Kidney (tissue), 14 donors: Measurements from ENCODE around the gene BMP7. TPM values are rescaled to one million over a fixed set of nuclear protein-coding genes. Genes with fewer than 3 reads are reported as not detected.
A peak's percentile ranks its signal among the peaks of the same experiment; 100 is the strongest.

ENCODE experiments used
- DNase-seq, 5 donors: peaks; one replicate each; pipeline ENCODE4 v3.0.0-alpha.2; 2013 to 2020
- FAIRE-seq: peaks from 2 replicates; lab custom pipeline; 2012; peaks lifted over from hg19 to GRCh38; lab: Jason Lieb, UNC
- H3K27ac ChIP-seq, 2 donors: one replicate each; pipeline ENCODE4 v1.7.0; 2013; ENCODE audit warnings: low read depth in 2 of 2, low read length in 2 of 2, inconsistent platforms in 1 of 2
- H3K27me3 ChIP-seq: one replicate; pipeline ENCODE4 v1.7.1; 2013; ENCODE audit warnings: low read length, inconsistent platforms; ENCODE audit not compliant: control insufficient read depth, insufficient read depth
- H3K36me3 ChIP-seq, 3 donors: one replicate each; pipeline versions ENCODE4 v1.7.0 to v1.7.1; 2013; ENCODE audit warnings: low read length in 3 of 3, control low read depth in 1 of 3, inconsistent platforms in 1 of 3; ENCODE audit not compliant: insufficient read depth in 3 of 3, control insufficient read depth in 2 of 3
- H3K4me1 ChIP-seq, 3 donors: one replicate each; pipeline versions ENCODE4 v1.7.0 to v1.7.1; 2013; ENCODE audit warnings: low read length in 3 of 3, inconsistent platforms in 1 of 3, low read depth in 1 of 3; ENCODE audit not compliant: control insufficient read depth in 2 of 3, insufficient read depth in 2 of 3
- H3K4me3 ChIP-seq, 3 donors: one replicate each; pipeline versions ENCODE4 v1.7.0 to v1.8.1; 2013; ENCODE audit warnings: low read length in 3 of 3, control low read depth in 1 of 3, inconsistent platforms in 1 of 3
- H3K9ac ChIP-seq, 3 donors: one replicate each; pipeline versions ENCODE4 v1.7.0 to v1.7.1; 2013; ENCODE audit warnings: low read length in 3 of 3, control low read depth in 1 of 3, inconsistent platforms in 1 of 3
- H3K9me3 ChIP-seq, 3 donors: one replicate each; pipeline versions ENCODE4 v1.7.0 to v1.7.1; 2013; ENCODE audit warnings: low read length in 3 of 3, control low read depth in 1 of 3, inconsistent platforms in 1 of 3; ENCODE audit not compliant: control insufficient read depth in 2 of 3, insufficient read depth in 1 of 3
- CTCF ChIP-seq: IDR thresholded peaks from 3 replicates; pipeline ENCODE4 v1.5.1; 2012; ENCODE audit warnings: mild to moderate bottlenecking, moderate library complexity, borderline replicate concordance; ENCODE audit not compliant: insufficient read depth; ENCODE audit errors: extremely low read depth
- intact Hi-C: fragments of 100-400 bp; cut with DNase I; formaldehyde crosslinking; loops from one replicate; pipeline ENCODE4 v1.11.1; 2022
- polyA plus RNA-seq: library from polyadenylated mRNA; stranded (reverse); fragments of 350-450 nt; fragmentation: Illumina TruSeq; extraction: RNeasy Lipid Tissue Mini Kit (QIAGEN cat#74804); gene quantifications from one replicate; pipeline ENCODE4 v1.2.3, GENCODE V29; 2014; ENCODE audit warnings: low read depth, low replicate concordance; ENCODE audit not compliant: insufficient read depth
- total RNA-seq: library from RNA; stranded (reverse); fragmentation: NEBNext Ultra II Directional; extraction: Animal tissue kit (Norgen Biotek cat#: 25700); gene quantifications from one replicate; pipeline ENCODE4 v1.2.1, GENCODE V29; 2021
- donor health status: control.
- donor health status: control.
- donor health status: control.
- donor health status: control.
- donor health status: control.
- donor health status: DM: yes; HTN: yes; CAD: no.
- donor health status: Normal renal cell carcinoma (clear cell type).

BMP7 gene
- total and polyA plus RNA-seq, 2 donors from 2014 or later = 1.6 to 11.3 TPM

DNA sequence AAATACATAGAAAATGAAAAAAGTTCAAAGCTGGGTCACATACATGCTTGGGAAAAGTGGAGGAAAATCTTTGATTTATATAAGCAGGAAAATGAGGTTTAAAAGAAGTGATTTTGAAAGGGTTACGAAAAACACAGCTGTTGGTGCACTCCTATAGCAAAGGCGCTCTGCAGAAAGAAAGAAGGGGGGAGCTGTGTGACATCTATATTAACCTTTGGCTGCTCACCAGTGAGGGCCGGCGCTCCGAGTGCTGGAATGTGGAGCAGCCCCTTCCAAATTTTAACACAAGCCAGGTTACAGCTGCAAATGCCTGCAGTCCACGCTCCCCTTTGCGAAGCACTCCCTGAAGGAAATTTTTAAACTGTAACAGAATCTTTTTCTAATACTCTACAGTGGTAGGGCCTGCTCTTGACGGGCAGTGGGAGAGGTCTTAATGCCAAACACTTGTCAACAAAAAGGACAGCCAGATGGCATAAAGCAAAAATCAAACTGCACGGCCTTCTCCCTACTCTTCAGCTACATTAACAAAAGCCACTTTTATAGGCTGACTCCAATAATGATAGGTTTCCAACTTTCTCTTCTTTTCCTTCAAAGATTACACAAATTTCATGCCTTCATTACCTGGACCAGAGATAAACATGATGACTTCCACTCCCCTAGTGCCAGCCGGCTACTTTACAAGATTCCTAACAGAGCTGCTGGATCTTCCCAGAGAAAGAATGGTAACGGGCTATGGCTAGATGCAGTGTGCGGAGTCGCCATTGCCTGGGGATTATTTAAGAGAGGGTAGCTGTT lies 4.8 kb downstream of the BMP7 start:
- Histone ChIP-seq H3K9ac (no peak overlapping the region), H3K9me3 (no peaks in the 10 kb centered on the region), H3K4me3 (no peak overlapping the region), H3K27me3 (no peaks in the 10 kb centered on the region), H3K4me1 (peaks cover 0 to 3% (median 0%) of the 10 kb centered on the region in 3 donors), H3K36me3 (no peaks in the 10 kb centered on the region), H3K27ac (no peak overlapping the region)
- intact Hi-C loops = no loop called here
- no peak for TF ChIP-seq CTCF
- peak in 3 of 5 donors; percentile 49 to 81 (median 59) for DNase-seq
- FAIRE-seq = no peak

- Histone ChIP-seq H3K36me3 (no peaks in the 10 kb centered on the region), H3K9ac (no peak overlapping the region), H3K4me3 (no peak overlapping the region), H3K27me3 (no peaks in the 10 kb centered on the region), H3K9me3 (no peaks in the 10 kb centered on the region), H3K27ac (no peak overlapping the region), H3K4me1 (peaks cover 0 to 3% (median 0%) of the 10 kb centered on the region in 3 donors)
- intact Hi-C loops = no loop called here
- FAIRE-seq (no peak), DNase-seq (peak in 2 of 5 donors; percentile 69 to 82)
- TF ChIP-seq CTCF = no peak
Measured at GRCh38 chr20:57260934-57261333, 5.5 kb downstream of the BMP7 start.

- Histone ChIP-seq H3K36me3 (no peaks in the 10 kb centered on the region), H3K4me3 (no peak overlapping the region), H3K4me1 (peaks cover 0 to 3% (median 0%) of the 10 kb centered on the region in 3 donors), H3K9ac (no peak overlapping the region), H3K27ac (no peak overlapping the region), H3K27me3 (no peaks in the 10 kb centered on the region), H3K9me3 (no peaks in the 10 kb centered on the region)
- intact Hi-C loops = no loop called here
- DNase-seq (peak in 1 of 5 donors; percentile 32), FAIRE-seq (no peak)
- TF ChIP-seq CTCF = no peak
Measured at GRCh38 chr20:57259938-57260921, 6.2 kb downstream of the BMP7 start.
